VCaP (cell line): ENCODE results near the gene DNAJC1.
"Not testable (repeated sequence)": the region's sequence is repeated elsewhere in the genome, so short reads cannot be mapped to it uniquely, and the experiment has no call there.

Experiments
- H3K27ac ChIP-seq: fragments of 450-650 bp; 2 replicates; pipeline ENCODE4 v1.5.1; 2017
- CTCF ChIP-seq: fragments of 450-650 bp; conservative IDR thresholded peaks from 2 replicates; pipeline ENCODE4 v1.5.1; 2017; ENCODE audit warnings: mild to moderate bottlenecking, moderate library complexity

DNAJC1 gene

GRCh38 chr10:21719502-21719901 is 284.0 kb downstream of the DNAJC1 start:
- no peak overlapping the region for H3K27ac ChIP-seq
- no peak for TF ChIP-seq CTCF

GRCh38 chr10:21717437-21718054 is 286.0 kb downstream of the DNAJC1 start:
- not testable (repeated sequence) for H3K27ac ChIP-seq

- TF ChIP-seq CTCF, result no peak
- no peak overlapping the region for H3K27ac ChIP-seq
Observed at GRCh38 chr10:21715531-21716195, 287.9 kb downstream of the DNAJC1 start.

GRCh38 chr10:21712975-21713374 is 290.6 kb downstream of the DNAJC1 start:
- no peak overlapping the region for H3K27ac ChIP-seq
- TF ChIP-seq CTCF, result no peak

GRCh38 chr10:21707498-21707897 is 296.0 kb downstream of the DNAJC1 start:
- no peak overlapping the region for H3K27ac ChIP-seq
- TF ChIP-seq CTCF, result no peak
